ENCODE data around the gene ARHGEF37.

ARHGEF37 gene

DNA sequence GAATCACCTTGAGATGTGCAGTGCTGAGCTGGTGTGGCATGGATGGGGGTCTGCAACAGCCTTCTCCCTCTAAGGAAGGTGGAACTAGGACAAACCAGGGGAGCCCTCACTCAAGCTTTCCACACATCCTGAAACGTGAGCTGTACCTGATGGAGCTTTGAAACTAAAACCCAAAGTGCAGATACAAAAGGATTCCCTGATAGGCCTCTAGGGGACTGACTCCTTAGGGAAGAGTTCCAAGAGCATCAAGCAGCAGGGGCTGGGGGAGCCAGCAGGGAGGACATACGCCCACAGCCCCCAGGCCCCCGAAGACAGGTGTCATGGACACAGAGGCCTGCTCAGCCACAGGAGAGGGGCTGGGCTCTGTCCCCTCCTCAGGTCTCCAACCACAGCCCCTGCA, 17.7 kb downstream of the ARHGEF37 start:
- CTCF ChIA-PET = interaction anchor here (0.7 to 0.8 kb wide), 2 partner anchors 10 to 19 kb away, joined by 3 to 4 read pairs; no protein-coding TSS in a partner anchor
- TF ChIP-seq NFRKB (IDR thresholded peaks at IDR 0.05) = no peak
- no peak for TF ChIP-seq TARDBP (IDR thresholded peaks at IDR 0.05)
- no peak for TF ChIP-seq L3MBTL2 (conservative IDR thresholded peaks at IDR 0.05)
- TF ChIP-seq ARNT (IDR thresholded peaks at IDR 0.05) = no peak
- no peak for TF ChIP-seq FOXA1 (IDR thresholded peaks at IDR 0.05)
- TF ChIP-seq FOXK2 (IDR thresholded peaks at IDR 0.05) = no peak
- TF ChIP-seq ELF4 (IDR thresholded peaks at IDR 0.05) = no peak
- no peak for TF ChIP-seq ZNF384 (IDR thresholded peaks at IDR 0.05)
- TF ChIP-seq, protein P1, sequence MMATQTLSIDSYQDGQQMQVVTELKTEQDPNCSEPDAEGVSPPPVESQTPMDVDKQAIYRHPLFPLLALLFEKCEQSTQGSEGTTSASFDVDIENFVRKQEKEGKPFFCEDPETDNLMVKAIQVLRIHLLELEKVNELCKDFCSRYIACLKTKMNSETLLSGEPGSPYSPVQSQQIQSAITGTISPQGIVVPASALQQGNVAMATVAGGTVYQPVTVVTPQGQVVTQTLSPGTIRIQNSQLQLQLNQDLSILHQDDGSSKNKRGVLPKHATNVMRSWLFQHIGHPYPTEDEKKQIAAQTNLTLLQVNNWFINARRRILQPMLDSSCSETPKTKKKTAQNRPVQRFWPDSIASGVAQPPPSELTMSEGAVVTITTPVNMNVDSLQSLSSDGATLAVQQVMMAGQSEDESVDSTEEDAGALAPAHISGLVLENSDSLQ (IDR thresholded peaks at IDR 0.05) = no peak
- no peak for TF ChIP-seq SP1 (IDR thresholded peaks at IDR 0.05)
- no peak for TF ChIP-seq CTBP1 (IDR thresholded peaks at IDR 0.05; ENCODE audit: borderline replicate concordance)
- no peak for TF ChIP-seq LEF1 (IDR thresholded peaks at IDR 0.05; ENCODE audit: borderline replicate concordance)
- TF ChIP-seq HDGF (IDR thresholded peaks at IDR 0.05; ENCODE audit: borderline replicate concordance) = no peak
- no peak for TF ChIP-seq SUZ12 (IDR thresholded peaks at IDR 0.05)
- no peak for DNase-seq (ENCODE audit: extremely low spot score)
- POLR2A ChIA-PET = no interaction called here

DNA sequence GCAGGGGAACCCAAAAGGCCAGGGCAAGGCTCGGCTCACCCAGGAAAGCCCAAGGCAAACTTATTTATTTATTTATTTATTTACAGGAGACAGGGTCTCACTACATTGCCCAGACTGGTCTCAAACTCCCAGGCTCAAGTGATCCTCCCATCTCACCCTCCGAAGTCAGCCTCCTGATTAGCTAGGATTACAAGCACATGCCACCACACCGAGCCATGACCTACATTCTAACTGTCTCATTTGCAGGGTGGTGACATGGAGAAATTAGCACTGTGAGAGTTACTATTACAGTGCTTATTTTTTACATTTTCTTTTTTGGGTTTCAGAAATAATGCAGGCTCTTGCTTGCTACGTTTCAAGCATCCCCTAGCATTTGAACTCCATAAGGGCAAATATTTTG, 18.1 kb downstream of the ARHGEF37 start:
- ChIA-PET POLR2A (no interaction called here), CTCF (interaction anchor here (0.8 kb wide), 1 partner anchor 19 kb away, joined by 3 read pairs; no protein-coding TSS in a partner anchor)
- TF ChIP-seq FOXK2 (IDR thresholded peaks at IDR 0.05) (no peak), SUZ12 (IDR thresholded peaks at IDR 0.05) (no peak), NFRKB (IDR thresholded peaks at IDR 0.05) (no peak), TARDBP (IDR thresholded peaks at IDR 0.05) (no peak), LEF1 (IDR thresholded peaks at IDR 0.05; ENCODE audit: borderline replicate concordance) (no peak), ELF4 (IDR thresholded peaks at IDR 0.05) (no peak), FOXA1 (IDR thresholded peaks at IDR 0.05) (no peak), BHLHE40 (IDR thresholded peaks at IDR 0.05; ENCODE audit: borderline replicate concordance) (no peak), ZNF384 (IDR thresholded peaks at IDR 0.05) (no peak), CTBP1 (IDR thresholded peaks at IDR 0.05; ENCODE audit: borderline replicate concordance) (no peak), ARNT (IDR thresholded peaks at IDR 0.05) (no peak), L3MBTL2 (conservative IDR thresholded peaks at IDR 0.05) (no peak), HDGF (IDR thresholded peaks at IDR 0.05; ENCODE audit: borderline replicate concordance) (no peak), SP1 (IDR thresholded peaks at IDR 0.05) (no peak), FOXM1 (IDR thresholded peaks at IDR 0.05; ENCODE audit: borderline replicate concordance) (no peak)
- TF ChIP-seq, protein P1 (IDR thresholded peaks at IDR 0.05) = no peak
- no peak for DNase-seq (ENCODE audit: extremely low spot score)

DNA sequence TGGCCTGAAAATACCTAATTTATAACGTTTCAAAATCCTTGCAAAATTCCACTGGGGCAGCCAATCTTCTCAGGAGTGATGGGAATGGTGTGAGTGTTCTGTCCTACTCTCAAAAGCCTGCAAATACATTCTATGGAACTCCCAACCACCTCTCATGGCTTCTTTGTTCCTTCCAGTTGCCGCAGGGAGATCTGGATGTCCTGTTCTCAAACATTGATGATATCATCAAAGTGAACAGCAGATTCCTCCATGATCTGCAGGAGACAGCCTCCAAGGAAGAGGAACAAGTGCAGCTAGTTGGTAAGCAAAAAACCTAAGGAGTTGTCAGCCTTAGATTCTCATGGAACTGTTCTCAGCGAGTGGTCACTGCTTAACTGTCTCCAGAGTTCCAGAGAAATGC, 19.6 kb downstream of the ARHGEF37 start:
- POLR2A ChIA-PET = interaction anchor here (0.8 kb wide), 1 partner anchor 19 kb away, joined by 3 read pairs; the partner anchor contains the start of gene ARHGEF37
- CTCF ChIA-PET = interaction anchor here (1.0 kb wide), 1 partner anchor 13 kb away, joined by 3 read pairs; no protein-coding TSS in a partner anchor
- DNase-seq (ENCODE audit: extremely low spot score) = no peak
- TF ChIP-seq NFRKB (IDR thresholded peaks at IDR 0.05) = no peak
- TF ChIP-seq ELF4 (IDR thresholded peaks at IDR 0.05) = no peak
- TF ChIP-seq L3MBTL2 (conservative IDR thresholded peaks at IDR 0.05) = no peak
- no peak for TF ChIP-seq TARDBP (IDR thresholded peaks at IDR 0.05)
- TF ChIP-seq ARNT (IDR thresholded peaks at IDR 0.05) = no peak
- TF ChIP-seq SP1 (IDR thresholded peaks at IDR 0.05) = no peak
- no peak for TF ChIP-seq ZNF384 (IDR thresholded peaks at IDR 0.05)
- TF ChIP-seq CTBP1 (IDR thresholded peaks at IDR 0.05; ENCODE audit: borderline replicate concordance) = no peak
- TF ChIP-seq, protein P1 (IDR thresholded peaks at IDR 0.05) = no peak
- TF ChIP-seq LEF1 (IDR thresholded peaks at IDR 0.05; ENCODE audit: borderline replicate concordance) = no peak
- no peak for TF ChIP-seq FOXM1 (IDR thresholded peaks at IDR 0.05; ENCODE audit: borderline replicate concordance)

DNA sequence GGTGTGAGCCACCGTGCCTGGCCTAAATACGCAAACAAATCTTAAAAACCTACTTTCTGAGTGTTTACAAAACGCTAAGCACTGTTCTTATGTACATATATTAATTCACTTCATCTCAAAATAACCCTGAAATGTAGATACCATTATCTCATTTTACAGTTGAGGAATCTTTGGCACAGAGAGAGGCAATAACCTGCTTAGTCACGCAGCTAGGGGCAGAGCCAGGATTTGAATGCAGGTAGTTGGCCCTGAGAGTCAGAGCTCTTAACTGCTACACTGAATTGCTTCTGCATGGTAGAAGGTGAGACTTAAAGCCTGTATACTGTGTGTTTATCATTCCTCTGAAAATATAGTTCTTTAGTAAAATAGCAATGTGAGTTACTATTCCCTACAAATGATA, 21.9 kb downstream of the ARHGEF37 start:
- CTCF ChIA-PET = interaction anchor here (1.6 kb wide), 1 partner anchor 16 kb away, joined by 6 read pairs; no protein-coding TSS in a partner anchor
- no peak for TF ChIP-seq FOXK2 (IDR thresholded peaks at IDR 0.05)
- TF ChIP-seq FOXM1 (IDR thresholded peaks at IDR 0.05; ENCODE audit: borderline replicate concordance) = no peak
- TF ChIP-seq ELF4 (IDR thresholded peaks at IDR 0.05) = no peak
- TF ChIP-seq SUZ12 (IDR thresholded peaks at IDR 0.05) = no peak
- no peak for TF ChIP-seq FOXA1 (IDR thresholded peaks at IDR 0.05)
- POLR2A ChIA-PET = no interaction called here
- DNase-seq (ENCODE audit: extremely low spot score) = no peak

DNA sequence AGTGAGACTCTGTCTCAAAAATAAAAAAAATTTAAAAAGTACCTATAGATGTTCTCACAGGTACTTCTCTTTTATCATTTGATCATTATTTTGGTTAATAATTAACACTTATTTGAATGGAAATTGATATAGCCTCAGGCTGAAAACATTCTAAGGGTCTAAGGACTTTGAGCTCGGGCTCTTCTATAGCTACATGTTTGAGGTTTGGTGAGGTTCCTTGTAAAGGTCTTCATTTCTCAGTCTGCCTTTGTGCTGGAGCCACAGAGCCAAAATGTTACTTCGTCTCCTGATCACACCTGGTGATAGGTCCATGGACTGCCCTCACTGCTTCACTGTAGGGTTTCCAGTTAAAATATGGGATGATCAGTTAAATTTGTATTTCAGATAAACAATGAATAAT, 22.6 kb downstream of the ARHGEF37 start:
- CTCF ChIA-PET = interaction anchor here (1.6 kb wide), 1 partner anchor 15 kb away, joined by 6 read pairs; no protein-coding TSS in a partner anchor
- POLR2A ChIA-PET = no interaction called here
- DNase-seq (ENCODE audit: extremely low spot score) = no peak
- TF ChIP-seq FOXK2 (IDR thresholded peaks at IDR 0.05) (no peak), SUZ12 (IDR thresholded peaks at IDR 0.05) (no peak), NFRKB (IDR thresholded peaks at IDR 0.05) (no peak), SP1 (IDR thresholded peaks at IDR 0.05) (no peak), HDGF (IDR thresholded peaks at IDR 0.05; ENCODE audit: borderline replicate concordance) (no peak), ARNT (IDR thresholded peaks at IDR 0.05) (no peak), L3MBTL2 (conservative IDR thresholded peaks at IDR 0.05) (no peak), ELF4 (IDR thresholded peaks at IDR 0.05) (no peak), BHLHE40 (IDR thresholded peaks at IDR 0.05; ENCODE audit: borderline replicate concordance) (no peak), FOXM1 (IDR thresholded peaks at IDR 0.05; ENCODE audit: borderline replicate concordance) (no peak), TARDBP (IDR thresholded peaks at IDR 0.05) (no peak), LEF1 (IDR thresholded peaks at IDR 0.05; ENCODE audit: borderline replicate concordance) (no peak), ZNF384 (IDR thresholded peaks at IDR 0.05) (no peak), FOXA1 (IDR thresholded peaks at IDR 0.05) (no peak), CTBP1 (IDR thresholded peaks at IDR 0.05; ENCODE audit: borderline replicate concordance) (no peak)
- TF ChIP-seq, protein P1 (IDR thresholded peaks at IDR 0.05) = no peak
